HG02759 (cell line): ENCODE measurements around the gene ASB8.
A peak's percentile ranks its signal among the peaks of the same experiment; 100 is the strongest.
"Not testable (repeated sequence)": the region's sequence is repeated elsewhere in the genome, so short reads cannot be mapped to it uniquely, and the experiment has no call there.

Source experiments
- ATAC-seq: cut with Tn5 transposase; IDR thresholded peaks from one replicate; pipeline ENCODE4 v1.9.1; 2021; ENCODE audit warnings: mild to moderate bottlenecking, moderate library complexity; ENCODE audit not compliant: unreplicated experiment

ASB8 gene

GRCh38 chr12:48183091-48183875 is 26.0 kb upstream of the ASB8 start, which contains the start of gene CCDC184:
Gene CCDC184, plus strand, starts transcription at chr12:48183644. Its CDS starts 479 bp downstream, at chr12:48184123.
- peak; percentile 72 for ATAC-seq

- ATAC-seq = no peak
Observed at GRCh38 chr12:48182631-48183030, 25.3 kb upstream of the ASB8 start.

GRCh38 chr12:48180857-48181495 is 23.7 kb upstream of the ASB8 start:
- no peak for ATAC-seq

- ATAC-seq = no peak
Observed at GRCh38 chr12:48180424-48180823, 23.1 kb upstream of the ASB8 start.

- no peak for ATAC-seq
Observed at GRCh38 chr12:48179466-48179865, 22.2 kb upstream of the ASB8 start.

- no peak for ATAC-seq
Observed at GRCh38 chr12:48177982-48178381, 20.7 kb upstream of the ASB8 start.

GRCh38 chr12:48176417-48176751 is 19.1 kb upstream of the ASB8 start:
- no peak for ATAC-seq

GRCh38 chr12:48175613-48176416 is 18.5 kb upstream of the ASB8 start:
- no peak for ATAC-seq

GRCh38 chr12:48169011-48169410 is 11.7 kb upstream of the ASB8 start:
- no peak for ATAC-seq

GRCh38 chr12:48165089-48165981 is 8.0 kb upstream of the ASB8 start:
- ATAC-seq = no peak

- no peak for ATAC-seq
Observed at GRCh38 chr12:48164451-48164850, 7.1 kb upstream of the ASB8 start.

GRCh38 chr12:48163150-48163747 is 5.9 kb upstream of the ASB8 start:
- no peak for ATAC-seq

- no peak for ATAC-seq
Observed at GRCh38 chr12:48160807-48161206, 3.5 kb upstream of the ASB8 start.

GRCh38 chr12:48160046-48160445 is 2.7 kb upstream of the ASB8 start:
- ATAC-seq = no peak

- ATAC-seq = peak; percentile 19
Observed at GRCh38 chr12:48157889-48158370, 615 bp upstream of the ASB8 start.

- no peak for ATAC-seq
Observed at GRCh38 chr12:48156652-48157017, 680 bp downstream of the ASB8 start.

GRCh38 chr12:48155786-48156185 is 1.5 kb downstream of the ASB8 start:
- not testable (repeated sequence) for ATAC-seq

GRCh38 chr12:48151103-48151771 is 6.1 kb downstream of the ASB8 start:
- no peak for ATAC-seq

GRCh38 chr12:48145981-48146380 is 11.3 kb downstream of the ASB8 start:
- no peak for ATAC-seq

- no peak for ATAC-seq
Observed at GRCh38 chr12:48143898-48144297, 13.4 kb downstream of the ASB8 start.
